Type B pancreatic cell (in vitro differentiated cells): ENCODE results near the gene ESCO1. TPM values are rescaled to one million over a fixed set of nuclear protein-coding genes. Genes with fewer than 3 reads are reported as not detected.
A peak's percentile ranks its signal among the peaks of the same experiment; 100 is the strongest.

Source experiments
- DNase-seq: peaks from one replicate; pipeline ENCODE4 v3.0.0; 2021; ENCODE audit warnings: mixed read lengths; ENCODE audit not compliant: unreplicated experiment; ENCODE audit errors: extremely low spot score
- H3K27ac Mint-ChIP-seq: 2 replicates; pipeline ENCODE4 v1.8.0; 2021; ENCODE audit warnings: mild to moderate bottlenecking, mixed read lengths
- H3K27me3 Mint-ChIP-seq: 2 replicates; pipeline ENCODE4 v1.8.0; 2021; ENCODE audit warnings: mixed read lengths
- H3K36me3 Mint-ChIP-seq: 2 replicates; pipeline ENCODE4 v1.8.0; 2021; ENCODE audit warnings: mixed read lengths
- H3K4me1 Mint-ChIP-seq: one replicate; pipeline ENCODE4 v1.8.0; 2021; ENCODE audit warnings: mixed read lengths; ENCODE audit not compliant: unreplicated experiment
- H3K4me3 Mint-ChIP-seq: 2 replicates; pipeline ENCODE4 v1.8.0; 2021; ENCODE audit warnings: mild to moderate bottlenecking, mixed read lengths
- H3K9me3 Mint-ChIP-seq: 2 replicates; pipeline ENCODE4 v1.8.0; 2021; ENCODE audit warnings: mixed read lengths
- CTCF ChIP-seq: fragments of 200-600 bp; sonication (generic); conservative IDR thresholded peaks from 2 replicates; pipeline ENCODE4 v1.5.0; 2021; ENCODE audit warnings: antibody characterized with exemption, mild to moderate bottlenecking
- total RNA-seq: library from RNA; stranded (reverse); gene quantifications from 2 replicates; pipeline ENCODE4 v1.2.1, GENCODE V29; 2021; ENCODE audit warnings: low replicate concordance

The ESCO1 gene
- total RNA-seq, 1 donor from 2014 or later, result 15.3 TPM

DNA sequence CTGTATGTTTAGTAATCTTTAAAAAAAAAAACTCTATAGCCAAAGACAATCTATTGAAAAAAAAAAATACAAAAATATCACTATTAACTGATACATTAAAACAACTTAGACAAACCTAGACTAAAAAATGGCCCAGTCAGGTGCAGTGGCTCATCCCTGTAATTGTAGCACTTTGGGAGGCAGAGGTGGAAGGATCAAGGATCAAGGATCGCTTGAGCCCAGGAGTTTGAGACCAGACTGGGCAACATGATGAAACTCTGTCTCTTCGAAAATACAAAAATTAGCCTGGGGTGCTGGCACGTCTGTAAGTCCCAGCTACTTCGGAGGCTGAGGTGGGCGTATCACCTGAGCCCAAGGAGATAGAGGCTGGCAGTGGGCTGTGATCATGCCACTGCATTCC, 16.1 kb downstream of the ESCO1 start:
- H3K4me3 Mint-ChIP-seq, result no peak overlapping the region
- H3K36me3 Mint-ChIP-seq, result peaks cover 21% of the 10 kb centered on the region
- TF ChIP-seq CTCF, result no peak
- H3K27me3 Mint-ChIP-seq, result no peaks in the 10 kb centered on the region
- H3K9me3 Mint-ChIP-seq, result peaks cover 8% of the 10 kb centered on the region
- no peaks in the 10 kb centered on the region for H3K4me1 Mint-ChIP-seq
- no peak for DNase-seq
- no peak overlapping the region for H3K27ac Mint-ChIP-seq

- no peak for DNase-seq
- no peaks in the 10 kb centered on the region for H3K9me3 Mint-ChIP-seq
- H3K27ac Mint-ChIP-seq, result no peak overlapping the region
- H3K27me3 Mint-ChIP-seq, result no peaks in the 10 kb centered on the region
- H3K4me1 Mint-ChIP-seq, result no peaks in the 10 kb centered on the region
- peaks cover 46% of the 10 kb centered on the region for H3K36me3 Mint-ChIP-seq
- H3K4me3 Mint-ChIP-seq, result no peak overlapping the region
- no peak for TF ChIP-seq CTCF
Observed at GRCh38 chr18:21575656-21576055, 24.8 kb downstream of the ESCO1 start.

DNA sequence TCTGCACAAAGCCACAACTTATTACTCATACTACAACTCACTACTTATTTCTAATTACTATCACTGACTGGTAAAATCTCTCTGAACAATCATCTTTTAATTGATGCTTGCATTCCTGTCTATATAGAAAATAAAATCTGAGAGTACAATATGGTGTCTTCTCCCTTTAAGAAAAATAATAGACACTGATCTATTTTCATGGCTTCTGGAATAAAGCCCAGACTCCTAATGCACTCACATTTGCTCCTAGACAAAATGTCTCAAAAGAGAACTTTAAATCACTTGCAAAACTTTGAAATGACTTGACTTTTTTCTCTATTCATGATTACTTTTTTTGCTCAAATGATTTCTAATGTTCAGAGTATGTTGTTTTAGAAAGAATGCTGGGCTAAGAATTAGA, 28.7 kb downstream of the ESCO1 start:
- peaks cover 40% of the 10 kb centered on the region for H3K36me3 Mint-ChIP-seq
- DNase-seq, result no peak

DNA sequence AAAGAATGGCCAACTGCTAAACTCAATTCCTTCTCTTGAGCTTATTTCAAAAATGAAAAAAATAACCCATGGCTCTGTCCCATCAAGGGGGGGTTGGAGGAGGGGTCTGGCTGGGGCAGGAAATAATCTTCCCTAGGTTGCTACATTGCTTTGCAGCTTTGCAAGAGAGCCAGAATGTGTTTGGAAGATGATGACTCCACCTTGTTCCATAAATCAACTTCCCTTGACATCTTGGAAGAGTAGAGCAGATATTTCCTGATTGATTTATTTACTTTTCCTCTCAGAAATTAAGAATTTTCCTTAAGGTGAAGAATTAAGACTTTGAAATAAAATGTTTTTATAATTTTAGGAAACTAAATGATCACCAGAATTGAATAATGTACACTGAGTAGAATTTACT, 41.3 kb downstream of the ESCO1 start:
- no peak for TF ChIP-seq CTCF
- no peak for DNase-seq
- peaks cover 18% of the 10 kb centered on the region for H3K36me3 Mint-ChIP-seq

More for the DNA sequence above, 28.7 kb downstream of the ESCO1 start:
- no peak overlapping the region for H3K4me3 Mint-ChIP-seq
- H3K27me3 Mint-ChIP-seq, result no peaks in the 10 kb centered on the region
- H3K4me1 Mint-ChIP-seq, result no peaks in the 10 kb centered on the region
- TF ChIP-seq CTCF, result no peak
- no peak overlapping the region for H3K27ac Mint-ChIP-seq
- no peaks in the 10 kb centered on the region for H3K9me3 Mint-ChIP-seq

DNA sequence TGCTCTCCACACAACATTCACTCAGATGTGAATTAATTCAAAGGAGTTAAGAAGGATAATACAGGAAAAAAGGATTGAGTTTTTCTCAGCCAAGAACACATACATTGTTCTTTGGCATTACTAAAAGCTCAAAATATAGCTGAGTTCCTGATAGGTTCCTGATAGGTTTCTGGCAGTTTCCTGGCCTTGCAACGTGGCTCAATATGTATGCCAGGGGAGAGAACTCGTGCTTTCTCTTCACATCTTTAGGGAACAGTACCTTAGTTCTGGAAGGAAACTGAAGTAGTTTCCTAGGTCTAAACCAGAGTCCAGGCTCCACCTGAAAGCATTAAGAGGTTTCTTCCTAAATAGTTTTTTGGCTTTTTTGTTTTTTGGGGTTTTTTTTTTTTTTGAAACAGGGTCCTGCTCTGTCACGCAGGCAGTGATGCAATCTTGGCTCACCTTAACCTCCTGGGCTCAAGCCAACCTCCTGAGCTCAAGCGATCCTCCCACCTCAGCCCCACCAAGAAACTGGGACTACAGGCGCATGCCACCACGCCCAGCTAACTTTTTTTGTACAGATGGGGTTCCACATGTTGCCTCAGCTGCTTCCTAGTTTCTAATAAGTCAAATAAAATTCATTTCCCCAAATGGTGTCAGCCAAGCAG, 42.8 kb downstream of the ESCO1 start:
- Mint-ChIP-seq H3K4me3 (no peak overlapping the region), H3K27ac (no peak overlapping the region), H3K9me3 (no peaks in the 10 kb centered on the region), H3K4me1 (peaks cover 3% of the 10 kb centered on the region), H3K36me3 (peaks cover 18% of the 10 kb centered on the region), H3K27me3 (no peaks in the 10 kb centered on the region)
- TF ChIP-seq CTCF, result no peak
- DNase-seq, result no peak

More for the DNA sequence above, 41.3 kb downstream of the ESCO1 start:
- H3K27me3 Mint-ChIP-seq, result no peaks in the 10 kb centered on the region
- peak overlapping the region; percentile 7 for H3K27ac Mint-ChIP-seq
- H3K4me3 Mint-ChIP-seq, result no peak overlapping the region
- H3K9me3 Mint-ChIP-seq, result no peaks in the 10 kb centered on the region
- H3K4me1 Mint-ChIP-seq, result peaks cover 3% of the 10 kb centered on the region
